Colonic mucosa (tissue), 4 donors: Measurements from ENCODE around the gene ZBTB21. TPM values are rescaled to one million over a fixed set of nuclear protein-coding genes. Genes with fewer than 3 reads are reported as not detected.

Experiments used
- DNase-seq: peaks from one replicate; pipeline ENCODE4 v3.0.0-alpha.2; 2020
- H3K27ac ChIP-seq: fragments of 200-600 bp; one replicate; pipeline ENCODE4 v1.8.0; 2021
- H3K27me3 ChIP-seq: fragments of 200-600 bp; one replicate; pipeline ENCODE4 v1.8.0; 2021
- H3K36me3 ChIP-seq: fragments of 200-600 bp; one replicate; pipeline ENCODE4 v1.8.0; 2021
- H3K4me1 ChIP-seq: fragments of 200-600 bp; one replicate; pipeline ENCODE4 v1.8.0; 2021; ENCODE audit warnings: mild to moderate bottlenecking
- H3K4me3 ChIP-seq: fragments of 200-600 bp; one replicate; pipeline ENCODE4 v1.8.0; 2021
- H3K9ac ChIP-seq, 2 donors: one replicate each; pipeline ENCODE4 v1.7.0; 2013; ENCODE audit warnings: control low read depth in 2 of 2, low read depth in 2 of 2, low read length in 2 of 2
- H3K9me3 ChIP-seq: fragments of 200-600 bp; one replicate; pipeline ENCODE4 v1.8.0; 2021
- intact Hi-C: fragments of 100-400 bp; cut with DNase I; formaldehyde crosslinking; loops from one replicate; pipeline ENCODE4 v1.14.1; 2022
- total RNA-seq, 2 donors: library from RNA; stranded (reverse); fragmentation: NEBNext Ultra II Directional in 1 of 2; extraction: Animal tissue kit (Norgen Biotek cat#: 25700) in 1 of 2; gene quantifications; one replicate each; pipeline ENCODE4 v1.2.1, GENCODE V29; 2021
- TF ChIP-seq, protein P1 (sequence below): fragments of 200-600 bp; IDR thresholded peaks from one replicate; pipeline ENCODE4 v1.8.0; 2022; ENCODE audit warnings: antibody characterized with exemption, mild to moderate bottlenecking
- donor health status: healthy.
- donor health status: DM: no; HTN: no; CAD: no.
- donor health status: DM: no; HTN: no; CAD: no.

Gene ZBTB21
- total RNA-seq, 2 donors from 2014 or later: 10.2 to 15.1 TPM

DNA sequence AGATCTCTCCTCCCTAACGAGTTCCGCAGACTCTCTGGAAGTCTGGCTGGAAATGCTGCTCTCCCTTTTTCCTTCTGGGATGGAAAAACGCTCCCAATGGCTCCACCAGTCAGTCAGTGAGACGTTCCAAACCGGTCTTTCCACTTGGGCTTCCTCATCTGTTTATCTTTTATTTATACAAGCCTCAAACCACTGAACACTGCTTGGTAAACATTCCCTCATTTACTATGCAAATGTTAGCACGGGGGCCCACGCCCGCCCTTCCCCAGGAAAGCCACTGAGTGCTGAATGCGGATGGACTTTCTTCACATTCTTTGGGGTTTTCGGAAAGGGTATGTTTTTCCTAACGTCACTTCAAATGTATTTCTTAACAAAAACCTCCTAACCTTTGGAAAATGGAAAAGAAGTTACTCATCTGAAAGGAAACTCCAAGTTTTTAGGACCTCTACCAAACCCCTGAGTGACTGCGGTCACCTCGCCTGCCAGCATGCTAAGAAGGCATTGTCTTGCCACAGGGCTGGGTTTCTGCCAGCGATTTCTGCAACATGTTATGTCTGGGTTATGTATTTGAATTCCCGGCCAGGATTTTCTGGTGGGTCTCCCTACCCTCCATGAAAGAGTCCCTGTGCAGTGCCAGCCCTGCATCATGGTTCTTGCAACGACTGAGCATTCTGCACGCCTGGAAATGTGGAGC lies 47.0 kb upstream of the ZBTB21 start:
- TF ChIP-seq, protein P1, sequence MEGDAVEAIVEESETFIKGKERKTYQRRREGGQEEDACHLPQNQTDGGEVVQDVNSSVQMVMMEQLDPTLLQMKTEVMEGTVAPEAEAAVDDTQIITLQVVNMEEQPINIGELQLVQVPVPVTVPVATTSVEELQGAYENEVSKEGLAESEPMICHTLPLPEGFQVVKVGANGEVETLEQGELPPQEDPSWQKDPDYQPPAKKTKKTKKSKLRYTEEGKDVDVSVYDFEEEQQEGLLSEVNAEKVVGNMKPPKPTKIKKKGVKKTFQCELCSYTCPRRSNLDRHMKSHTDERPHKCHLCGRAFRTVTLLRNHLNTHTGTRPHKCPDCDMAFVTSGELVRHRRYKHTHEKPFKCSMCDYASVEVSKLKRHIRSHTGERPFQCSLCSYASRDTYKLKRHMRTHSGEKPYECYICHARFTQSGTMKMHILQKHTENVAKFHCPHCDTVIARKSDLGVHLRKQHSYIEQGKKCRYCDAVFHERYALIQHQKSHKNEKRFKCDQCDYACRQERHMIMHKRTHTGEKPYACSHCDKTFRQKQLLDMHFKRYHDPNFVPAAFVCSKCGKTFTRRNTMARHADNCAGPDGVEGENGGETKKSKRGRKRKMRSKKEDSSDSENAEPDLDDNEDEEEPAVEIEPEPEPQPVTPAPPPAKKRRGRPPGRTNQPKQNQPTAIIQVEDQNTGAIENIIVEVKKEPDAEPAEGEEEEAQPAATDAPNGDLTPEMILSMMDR: no peak
- intact Hi-C loops: no loop called here

DNA sequence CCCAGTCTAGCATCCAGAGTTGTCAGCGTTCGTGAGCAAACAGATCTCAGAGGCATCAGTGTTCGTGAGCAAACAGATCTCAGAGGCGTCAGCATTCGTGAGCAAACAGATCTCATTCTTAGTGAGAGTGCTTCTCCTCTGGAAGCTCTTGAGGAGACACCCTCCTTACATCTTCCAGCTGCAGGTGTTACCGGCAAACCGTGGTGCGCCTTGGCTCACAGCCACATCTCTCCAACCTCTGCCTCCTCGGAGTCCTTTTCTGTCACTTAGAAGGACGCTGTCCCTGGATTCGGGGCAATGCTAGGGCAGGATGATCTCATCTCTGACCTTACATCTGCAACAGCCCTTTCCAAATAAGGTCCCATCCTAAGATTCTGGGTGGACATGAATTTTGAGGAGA lies 46.3 kb upstream of the ZBTB21 start:
- intact Hi-C loops: no loop called here
- H3K36me3 ChIP-seq: no peaks in the 10 kb centered on the region
- no peak overlapping the region for H3K4me3 ChIP-seq
- peaks cover 11% of the 10 kb centered on the region for H3K4me1 ChIP-seq
- H3K9ac ChIP-seq: peak overlapping the region in 1 of 2 donors; percentile 80
- peak; percentile 72 for DNase-seq
- H3K27ac ChIP-seq: peak overlapping the region; percentile 78
- H3K9me3 ChIP-seq: no peaks in the 10 kb centered on the region
- TF ChIP-seq, protein P1: no peak
- no peaks in the 10 kb centered on the region for H3K27me3 ChIP-seq

More for the DNA sequence above, 47.0 kb upstream of the ZBTB21 start:
- H3K4me1 ChIP-seq: peaks cover 11% of the 10 kb centered on the region
- peak overlapping the region; percentile 78 for H3K27ac ChIP-seq
- H3K36me3 ChIP-seq: no peaks in the 10 kb centered on the region
- no peaks in the 10 kb centered on the region for H3K27me3 ChIP-seq
- peak; percentile 89 for DNase-seq
- H3K4me3 ChIP-seq: no peak overlapping the region
- H3K9me3 ChIP-seq: no peaks in the 10 kb centered on the region
- peak overlapping the region in 1 of 2 donors; percentile 80 for H3K9ac ChIP-seq

DNA sequence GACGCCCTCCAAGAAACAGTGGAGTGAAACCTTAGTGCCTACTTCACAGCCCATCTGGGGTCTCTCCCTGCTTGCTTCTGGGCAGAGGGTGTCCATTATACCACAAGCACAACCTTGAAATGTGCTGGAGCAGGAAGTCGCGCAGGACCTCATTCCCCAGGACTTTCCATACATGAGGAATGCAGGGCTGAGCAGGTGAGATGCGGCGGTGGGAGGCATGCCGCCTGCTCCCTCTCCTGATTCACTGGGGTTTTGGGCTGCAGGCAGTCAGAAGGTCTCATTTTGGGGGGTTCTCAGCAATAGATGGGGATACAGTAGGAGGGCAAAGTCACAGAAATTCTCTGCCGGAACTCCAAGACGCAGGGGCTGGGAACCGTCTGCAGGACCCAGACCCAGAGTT lies 45.3 kb upstream of the ZBTB21 start:
- no peaks in the 10 kb centered on the region for H3K9me3 ChIP-seq
- H3K4me1 ChIP-seq: peaks cover 11% of the 10 kb centered on the region
- intact Hi-C loops: no loop called here
- no peak overlapping the region for H3K4me3 ChIP-seq
- H3K9ac ChIP-seq: no peak overlapping the region
- H3K27ac ChIP-seq: no peak overlapping the region
- no peaks in the 10 kb centered on the region for H3K27me3 ChIP-seq
- H3K36me3 ChIP-seq: no peaks in the 10 kb centered on the region
- no peak for DNase-seq
- TF ChIP-seq, protein P1: no peak

DNA sequence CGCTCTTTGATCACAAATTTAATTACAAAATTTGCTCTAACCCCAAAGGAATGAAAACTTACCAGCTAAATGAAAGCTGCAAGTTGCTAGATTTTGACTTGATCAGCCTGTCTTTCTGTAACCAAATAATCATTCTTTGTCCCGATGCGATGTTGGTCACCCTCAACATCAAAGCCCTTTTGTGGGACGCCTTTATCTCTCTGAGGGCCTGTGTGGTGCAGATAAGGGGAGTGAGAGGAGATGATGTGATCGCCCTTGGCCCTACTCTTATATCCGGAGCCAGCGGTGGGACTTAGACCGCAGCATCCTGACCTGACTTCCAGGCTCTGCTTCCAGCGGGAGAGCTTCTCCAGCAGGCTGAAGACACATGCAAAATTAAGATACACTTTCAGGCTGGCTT lies 41.6 kb upstream of the ZBTB21 start:
- no peak overlapping the region for H3K27ac ChIP-seq
- no peak overlapping the region for H3K9ac ChIP-seq
- intact Hi-C loops: no loop called here
- TF ChIP-seq, protein P1: no peak
- H3K4me1 ChIP-seq: no peaks in the 10 kb centered on the region
- no peak for DNase-seq
- no peak overlapping the region for H3K4me3 ChIP-seq
- no peaks in the 10 kb centered on the region for H3K36me3 ChIP-seq
- no peaks in the 10 kb centered on the region for H3K27me3 ChIP-seq
- H3K9me3 ChIP-seq: no peaks in the 10 kb centered on the region

DNA sequence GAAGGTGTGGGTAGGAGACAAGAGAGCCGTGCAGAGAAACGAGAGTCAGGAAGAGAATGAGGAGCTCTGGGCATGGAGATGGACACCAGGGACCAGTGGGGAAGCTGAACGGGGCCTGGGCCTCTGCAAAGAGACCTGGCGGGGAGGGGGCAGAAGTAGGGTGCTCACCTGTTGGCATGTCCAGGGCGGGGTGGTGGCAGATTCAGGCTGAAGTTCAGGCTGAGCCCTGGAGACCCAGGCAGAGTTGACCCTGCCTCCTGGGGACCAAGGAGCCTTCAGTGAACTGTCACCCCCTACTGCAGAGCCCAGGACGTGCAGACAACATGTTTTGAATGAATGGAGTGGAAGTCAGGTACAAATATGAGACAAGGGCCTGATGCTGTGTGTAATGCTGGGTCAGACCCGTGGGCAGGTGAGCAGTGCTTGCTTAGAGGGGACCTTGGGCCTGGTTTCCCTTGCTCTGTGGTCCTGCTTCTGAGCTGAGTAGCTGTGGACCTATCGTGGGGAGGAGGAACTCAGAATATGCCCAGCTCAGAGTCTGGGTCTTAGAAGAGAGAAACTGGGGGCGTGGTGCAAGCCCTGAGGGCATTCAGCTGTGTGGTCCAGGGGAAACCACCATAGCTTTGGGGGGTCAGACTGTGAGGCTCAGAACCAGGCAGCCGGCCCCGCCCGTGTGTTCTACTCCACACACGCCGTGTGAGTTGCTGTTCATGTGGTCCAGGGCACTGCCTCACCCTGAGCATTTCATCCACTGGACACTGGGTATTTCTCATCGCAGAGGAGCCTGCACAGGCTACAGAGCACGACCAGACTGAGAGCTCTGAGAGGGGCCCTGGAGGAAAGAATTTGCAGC lies 39.6 kb upstream of the ZBTB21 start:
- no peaks in the 10 kb centered on the region for H3K9me3 ChIP-seq
- DNase-seq: no peak
- H3K27ac ChIP-seq: no peak overlapping the region
- intact Hi-C loops: no loop called here
- H3K36me3 ChIP-seq: no peaks in the 10 kb centered on the region
- H3K4me3 ChIP-seq: no peak overlapping the region
- TF ChIP-seq, protein P1: no peak
- H3K4me1 ChIP-seq: no peaks in the 10 kb centered on the region
- no peak overlapping the region for H3K9ac ChIP-seq
- no peaks in the 10 kb centered on the region for H3K27me3 ChIP-seq
